GM18867 (cell line): ENCODE results near the gene RAP1GAP.

ENCODE experiments used
- ATAC-seq: cut with Tn5 transposase; IDR thresholded peaks from one replicate; pipeline ENCODE4 v1.9.1; 2021; ENCODE audit warnings: mild to moderate bottlenecking, moderate library complexity; ENCODE audit not compliant: unreplicated experiment

Gene RAP1GAP

GRCh38 chr1:21553116-21553926, 115.8 kb downstream of the RAP1GAP start:
- ATAC-seq: no peak

GRCh38 chr1:21552715-21553114, 116.4 kb downstream of the RAP1GAP start:
- ATAC-seq: no peak

GRCh38 chr1:21550866-21551475, 118.2 kb downstream of the RAP1GAP start:
- ATAC-seq: no peak

GRCh38 chr1:21550097-21550496, 119.1 kb downstream of the RAP1GAP start:
- no peak for ATAC-seq

GRCh38 chr1:21547876-21548275, 121.3 kb downstream of the RAP1GAP start:
- no peak for ATAC-seq
